DOHH2 (cell line): ENCODE results near the gene SESTD1.
"Not testable (repeated sequence)": the region's sequence is repeated elsewhere in the genome, so short reads cannot be mapped to it uniquely, and the experiment has no call there.

ENCODE experiments used
- EZH2phosphoT487 ChIP-seq: fragments of 200-600 bp; sonication (generic); IDR thresholded peaks from 2 replicates; pipeline ENCODE4 v1.6.1; 2017; ENCODE audit warnings: borderline replicate concordance, mild to moderate bottlenecking, antibody characterized with exemption, low read length, moderate library complexity, mixed read lengths
- TF ChIP-seq, protein P1 (sequence below): fragments of 200-600 bp; sonication (generic); IDR thresholded peaks from one replicate; pipeline ENCODE4 v1.5.1; 2014; ENCODE audit warnings: antibody characterized with exemption, mild to moderate bottlenecking, low read depth, low read length; ENCODE audit not compliant: poor library complexity, severe bottlenecking

DNA sequence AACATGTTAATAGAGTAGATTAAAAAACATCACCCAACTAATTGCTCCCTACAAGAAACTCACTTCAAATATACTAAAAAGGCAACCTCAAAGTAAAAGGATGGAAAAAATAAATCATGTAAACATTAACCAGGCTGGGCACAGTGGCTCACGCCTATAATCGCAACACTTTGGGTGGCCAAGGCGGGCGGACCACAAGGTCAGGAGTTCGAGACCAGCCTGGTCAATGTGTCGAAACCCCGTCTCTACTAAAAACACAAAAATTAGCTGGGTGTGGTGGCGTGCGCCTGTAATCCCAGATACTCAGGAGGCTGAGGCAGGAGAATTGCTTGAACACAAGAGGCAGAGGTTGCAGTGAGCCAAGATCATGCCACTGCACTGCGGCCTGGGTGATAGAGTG lies 18.8 kb downstream of the SESTD1 start:
- TF ChIP-seq, protein P1, sequence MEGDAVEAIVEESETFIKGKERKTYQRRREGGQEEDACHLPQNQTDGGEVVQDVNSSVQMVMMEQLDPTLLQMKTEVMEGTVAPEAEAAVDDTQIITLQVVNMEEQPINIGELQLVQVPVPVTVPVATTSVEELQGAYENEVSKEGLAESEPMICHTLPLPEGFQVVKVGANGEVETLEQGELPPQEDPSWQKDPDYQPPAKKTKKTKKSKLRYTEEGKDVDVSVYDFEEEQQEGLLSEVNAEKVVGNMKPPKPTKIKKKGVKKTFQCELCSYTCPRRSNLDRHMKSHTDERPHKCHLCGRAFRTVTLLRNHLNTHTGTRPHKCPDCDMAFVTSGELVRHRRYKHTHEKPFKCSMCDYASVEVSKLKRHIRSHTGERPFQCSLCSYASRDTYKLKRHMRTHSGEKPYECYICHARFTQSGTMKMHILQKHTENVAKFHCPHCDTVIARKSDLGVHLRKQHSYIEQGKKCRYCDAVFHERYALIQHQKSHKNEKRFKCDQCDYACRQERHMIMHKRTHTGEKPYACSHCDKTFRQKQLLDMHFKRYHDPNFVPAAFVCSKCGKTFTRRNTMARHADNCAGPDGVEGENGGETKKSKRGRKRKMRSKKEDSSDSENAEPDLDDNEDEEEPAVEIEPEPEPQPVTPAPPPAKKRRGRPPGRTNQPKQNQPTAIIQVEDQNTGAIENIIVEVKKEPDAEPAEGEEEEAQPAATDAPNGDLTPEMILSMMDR = not testable (repeated sequence)
- not testable (repeated sequence) for TF ChIP-seq EZH2phosphoT487
